ENCODE data around the gene RPL18. TPM values are rescaled to one million over a fixed set of nuclear protein-coding genes. Genes with fewer than 3 reads are reported as not detected.

Gene RPL18
- total RNA-seq, 1 experiment from 2014 or later: 1,618 TPM

DNA sequence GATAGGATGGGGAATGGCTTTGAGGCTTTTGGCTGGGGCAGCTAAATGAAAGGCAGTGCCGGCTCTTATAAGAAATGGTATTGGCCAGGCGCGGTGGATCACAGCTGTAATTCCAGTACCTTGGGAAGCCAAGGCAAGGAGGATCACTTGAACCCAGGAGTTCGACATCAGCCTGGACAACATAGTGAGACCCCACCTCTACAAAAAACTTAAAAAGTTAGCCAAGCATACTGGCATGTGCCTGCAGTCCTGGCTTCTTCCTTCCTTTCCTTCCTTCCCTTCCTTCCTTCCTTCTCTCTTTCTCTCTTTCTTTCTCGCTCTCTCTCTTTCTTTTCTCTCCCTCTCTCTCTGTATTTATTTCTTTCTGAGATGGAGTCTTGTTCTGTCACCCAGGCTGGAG is 23.9 kb upstream of the RPL18 start:
- BruUV-seq (replicated peaks): no TSS peak
- DNase-seq: no peak
- H3K36me3 ChIP-seq (ENCODE audit: low read depth): no peaks in the 10 kb centered on the region
- no peaks in the 10 kb centered on the region for H3K9me2 ChIP-seq (ENCODE audit: insufficient read depth)
- intact Hi-C loops (cut with micrococcal nuclease; ENCODE audit: unreplicated experiment): loop anchor here (10.0 kb wide), 1 partner anchor 352 kb away; the partner anchor contains the start of genes GYS1 and RUVBL2
- TF ChIP-seq, protein P1, sequence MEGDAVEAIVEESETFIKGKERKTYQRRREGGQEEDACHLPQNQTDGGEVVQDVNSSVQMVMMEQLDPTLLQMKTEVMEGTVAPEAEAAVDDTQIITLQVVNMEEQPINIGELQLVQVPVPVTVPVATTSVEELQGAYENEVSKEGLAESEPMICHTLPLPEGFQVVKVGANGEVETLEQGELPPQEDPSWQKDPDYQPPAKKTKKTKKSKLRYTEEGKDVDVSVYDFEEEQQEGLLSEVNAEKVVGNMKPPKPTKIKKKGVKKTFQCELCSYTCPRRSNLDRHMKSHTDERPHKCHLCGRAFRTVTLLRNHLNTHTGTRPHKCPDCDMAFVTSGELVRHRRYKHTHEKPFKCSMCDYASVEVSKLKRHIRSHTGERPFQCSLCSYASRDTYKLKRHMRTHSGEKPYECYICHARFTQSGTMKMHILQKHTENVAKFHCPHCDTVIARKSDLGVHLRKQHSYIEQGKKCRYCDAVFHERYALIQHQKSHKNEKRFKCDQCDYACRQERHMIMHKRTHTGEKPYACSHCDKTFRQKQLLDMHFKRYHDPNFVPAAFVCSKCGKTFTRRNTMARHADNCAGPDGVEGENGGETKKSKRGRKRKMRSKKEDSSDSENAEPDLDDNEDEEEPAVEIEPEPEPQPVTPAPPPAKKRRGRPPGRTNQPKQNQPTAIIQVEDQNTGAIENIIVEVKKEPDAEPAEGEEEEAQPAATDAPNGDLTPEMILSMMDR (conservative IDR thresholded peaks at IDR 0.05): no peak
- CTCF ChIA-PET: interaction anchor here (0.6 kb wide), 1 partner anchor 184 kb away, joined by 4 read pairs; no protein-coding TSS in a partner anchor
- H3K9me3 ChIP-seq (ENCODE audit: insufficient read depth, low read depth): no peaks in the 10 kb centered on the region
- no peak overlapping the region for H3K27ac ChIP-seq
- H2AFZ ChIP-seq: no peak overlapping the region
- POLR2A ChIA-PET (ENCODE audit: unreplicated experiment): interaction anchor here (0.6 kb wide), 1 partner anchor 229 kb away, joined by 3 read pairs; no protein-coding TSS in a partner anchor
- H3K27me3 ChIP-seq (ENCODE audit: insufficient read depth, low read depth): no peaks in the 10 kb centered on the region
- no peak overlapping the region for H3K4me2 ChIP-seq
- no peaks in the 10 kb centered on the region for H3K79me2 ChIP-seq (ENCODE audit: low read depth)
- no peak overlapping the region for H3K4me3 ChIP-seq
- H3K4me1 ChIP-seq (replicated peaks; ENCODE audit: insufficient read depth): peaks cover 24% of the 10 kb centered on the region
- H4K20me1 ChIP-seq (ENCODE audit: insufficient read depth): no peaks in the 10 kb centered on the region
- peaks cover 25% of the 10 kb centered on the region for H3F3A ChIP-seq (ENCODE audit: insufficient read depth, low read depth)

DNA sequence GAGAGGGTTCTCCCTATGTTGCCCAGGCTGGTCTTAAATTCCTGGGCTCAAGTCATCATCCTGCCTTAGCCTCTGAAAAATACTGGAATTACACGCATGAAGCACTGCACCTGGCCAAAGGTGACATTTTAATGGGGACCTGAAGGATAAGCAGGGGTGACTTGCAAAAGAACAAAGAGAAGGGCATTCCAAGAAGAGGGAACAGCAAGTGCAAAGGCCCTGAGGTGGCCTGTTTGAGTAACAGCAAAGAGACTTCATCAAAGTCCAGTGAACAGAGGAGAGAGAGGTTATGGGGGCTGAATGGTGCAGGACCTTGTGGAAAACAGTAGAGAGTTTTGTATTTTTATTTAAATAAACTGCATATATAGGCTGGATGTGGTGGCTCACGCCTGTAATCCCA is 22.9 kb upstream of the RPL18 start:
- peaks cover 25% of the 10 kb centered on the region for H3F3A ChIP-seq (ENCODE audit: insufficient read depth, low read depth)
- no peaks in the 10 kb centered on the region for H3K36me3 ChIP-seq (ENCODE audit: low read depth)
- H3K4me1 ChIP-seq (replicated peaks; ENCODE audit: insufficient read depth): peaks cover 24% of the 10 kb centered on the region
- ChIA-PET POLR2A (ENCODE audit: unreplicated experiment) (no interaction called here), CTCF (no interaction called here)
- no peak overlapping the region for H2AFZ ChIP-seq
- H3K4me3 ChIP-seq: no peak overlapping the region
- no peak overlapping the region for H3K27ac ChIP-seq
- TF ChIP-seq, protein P1 (conservative IDR thresholded peaks at IDR 0.05): no peak
- TF ChIP-seq EZH2 (IDR thresholded peaks at IDR 0.05; ENCODE audit: low read depth): no peak
- H3K4me2 ChIP-seq: no peak overlapping the region
- H3K9me3 ChIP-seq (ENCODE audit: insufficient read depth, low read depth): no peaks in the 10 kb centered on the region
- H3K79me2 ChIP-seq (ENCODE audit: low read depth): no peaks in the 10 kb centered on the region
- intact Hi-C loops (cut with micrococcal nuclease; ENCODE audit: unreplicated experiment): loop anchor here (10.0 kb wide), 1 partner anchor 353 kb away; the partner anchor contains the start of genes GYS1 and RUVBL2
- no peaks in the 10 kb centered on the region for H3K27me3 ChIP-seq (ENCODE audit: insufficient read depth, low read depth)
- H3K9me2 ChIP-seq (ENCODE audit: insufficient read depth): no peaks in the 10 kb centered on the region
- BruUV-seq (replicated peaks): no TSS peak
- no peaks in the 10 kb centered on the region for H4K20me1 ChIP-seq (ENCODE audit: insufficient read depth)
- no peak for DNase-seq

DNA sequence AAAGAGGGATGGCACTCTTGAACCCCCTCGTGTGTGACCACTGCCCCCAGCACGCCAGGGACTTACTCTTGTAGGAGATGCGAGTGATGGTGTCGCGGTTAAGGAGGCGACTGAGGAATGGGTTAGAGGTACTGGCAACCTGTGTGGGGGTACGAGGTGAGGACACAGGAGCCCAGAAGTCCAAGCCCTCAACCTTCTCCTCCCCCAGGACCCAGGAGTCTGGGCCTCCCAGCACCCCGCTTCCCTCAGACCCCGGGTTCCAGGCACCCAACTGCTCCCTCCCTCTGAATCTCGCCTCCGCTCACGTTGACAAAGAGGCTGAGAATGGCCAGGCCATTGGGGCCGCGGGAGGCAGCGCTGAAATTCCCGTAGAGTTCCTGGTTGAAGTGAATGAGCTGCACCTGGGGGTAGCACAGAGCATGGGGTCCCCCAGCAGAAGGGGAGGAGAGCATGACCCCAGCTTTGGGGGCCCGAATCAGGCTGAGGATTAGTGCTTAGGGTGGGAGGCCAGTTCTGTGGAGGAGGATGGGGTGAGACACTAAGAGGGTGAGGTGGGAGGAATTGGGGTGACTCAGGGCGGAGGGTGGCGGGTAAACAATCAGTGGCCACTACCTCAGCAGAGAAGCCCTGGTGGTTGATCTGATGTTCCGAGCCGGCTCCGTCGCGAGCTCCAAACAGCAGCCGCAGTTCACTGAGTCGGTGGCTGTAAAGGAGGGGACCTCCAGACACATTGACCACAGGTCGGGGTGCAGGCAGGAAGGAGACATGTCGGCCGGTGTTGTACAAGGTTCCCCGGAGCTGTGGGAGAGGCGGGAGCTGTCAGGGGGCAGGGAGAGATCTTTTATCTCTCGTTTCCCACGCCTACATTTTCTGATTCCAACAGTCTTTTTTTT is 20.8 kb upstream of the RPL18 start:
- Histone ChIP-seq H4K20me1 (ENCODE audit: insufficient read depth) (no peaks in the 10 kb centered on the region), H3K79me2 (ENCODE audit: low read depth) (peaks cover 11% of the 10 kb centered on the region), H3K4me2 (peak overlapping the region; percentile 69), H3K4me3 (peak overlapping the region; percentile 39; the same call in 1 of the 2 replicates), H2AFZ (peak overlapping the region; percentile 64; the same call in 1 of the 2 replicates), H3K27ac (no peak overlapping the region), H3K27me3 (ENCODE audit: insufficient read depth, low read depth) (no peaks in the 10 kb centered on the region), H3K4me1 (replicated peaks; ENCODE audit: insufficient read depth) (peaks cover 17% of the 10 kb centered on the region), H3K36me3 (ENCODE audit: low read depth) (no peaks in the 10 kb centered on the region), H3K9me3 (ENCODE audit: insufficient read depth, low read depth) (no peaks in the 10 kb centered on the region), H3F3A (ENCODE audit: insufficient read depth, low read depth) (peaks cover 28% of the 10 kb centered on the region), H3K9me2 (ENCODE audit: insufficient read depth) (no peaks in the 10 kb centered on the region)
- ChIA-PET CTCF (interaction anchor here (0.5 to 0.6 kb wide), 2 partner anchors 13 to 353 kb away, joined by 3 to 4 read pairs; partner anchors contain the start of gene GYS1), POLR2A (ENCODE audit: unreplicated experiment) (interaction anchor here (0.5 kb wide), 1 partner anchor 32 kb away, joined by 3 read pairs; no protein-coding TSS in a partner anchor)
- DNase-seq: peak in 1 of 2 experiments; percentile 48
- BruUV-seq (replicated peaks): no TSS peak
- intact Hi-C loops (cut with micrococcal nuclease; ENCODE audit: unreplicated experiment): loop anchor here (5.0 to 10.0 kb wide), 3 partner anchors 98 to 355 kb away; partner anchors contain the start of genes GYS1 and RUVBL2
- no peak for TF ChIP-seq EZH2 (IDR thresholded peaks at IDR 0.05; ENCODE audit: low read depth)

Data from PC-9 (cell line).